ENCODE measurements around the gene GNAT3. TPM values are rescaled to one million over a fixed set of nuclear protein-coding genes. Genes with fewer than 3 reads are reported as not detected.

The GNAT3 gene
- total and polyA plus RNA-seq, 2 of the 8 experiments (the other 6 are each of a cell fraction or from before 2014, with no cell fraction given) = not detected

GRCh38 chr7:80440883-80441282, 71.0 kb downstream of the GNAT3 start:
- FAIRE-seq (no peak), DNase-seq (ENCODE audit: low read depth in 1 of 2, low spot score in 2 of 2) (no peak)
- Histone ChIP-seq H3K79me1 (ENCODE audit: low read depth, low read length) (no peaks in the 10 kb centered on the region), H4K8ac (ENCODE audit: extremely low read depth, insufficient read depth, low read length) (no peak overlapping the region), H4K20me1 (replicated peaks in 1 of 2; ENCODE audit: control insufficient read depth in 1 of 2, insufficient read depth in 2 of 2, low read length in 2 of 2) (no peaks in the 10 kb centered on the region), H3K4ac (replicated peaks; ENCODE audit: insufficient read length, low read depth, low read length) (no peak overlapping the region), H3K36me3 (ENCODE audit: control insufficient read depth in 2 of 4, insufficient read depth in 4 of 4, low read length in 3 of 4) (no peaks in the 10 kb centered on the region; a peak in 1 of 8 replicates), H2BK120ac (replicated peaks; ENCODE audit: low read depth, low read length) (no peak overlapping the region), H3K14ac (ENCODE audit: insufficient read length) (no peak overlapping the region), H3K4me1 (replicated peaks in 1 of 4; ENCODE audit: control insufficient read depth in 3 of 4, insufficient read depth in 4 of 4, low read length in 3 of 4) (no peaks in the 10 kb centered on the region), H3K9me3 (ENCODE audit: insufficient read depth in 2 of 2, low read depth in 1 of 2, low read length in 1 of 2) (no peaks in the 10 kb centered on the region), H2AFZ (ENCODE audit: low read length) (no peak overlapping the region), H2BK12ac (ENCODE audit: low read depth, low read length) (no peak overlapping the region), H2BK20ac (ENCODE audit: low read length) (no peak overlapping the region), H3K56ac (replicated peaks; ENCODE audit: insufficient read length, low read depth, low read length) (no peak overlapping the region), H3K4me2 (ENCODE audit: insufficient read depth in 1 of 2, low read depth in 2 of 2, low read length in 2 of 2) (no peak overlapping the region), H3K18ac (ENCODE audit: extremely low read depth, low read length) (no peak overlapping the region), H2AK5ac (ENCODE audit: low read depth, low read length) (no peak overlapping the region), H3K4me3 (ENCODE audit: extremely low read depth in 1 of 4, insufficient read depth in 2 of 4, low read depth in 3 of 4, low read length in 4 of 4) (no peak overlapping the region), H3K9ac (replicated peaks in 1 of 4; ENCODE audit: extremely low read depth in 1 of 4, low read depth in 3 of 4, low read length in 3 of 4) (no peak overlapping the region), H4K5ac (ENCODE audit: insufficient read length, low read depth, low read length) (no peak overlapping the region), H2BK5ac (ENCODE audit: low read depth, low read length) (no peak overlapping the region), H3K27me3 (replicated peaks in 1 of 4; ENCODE audit: control insufficient read depth in 3 of 4, extremely low read depth in 1 of 4, insufficient read depth in 3 of 4, low read length in 3 of 4) (no peaks in the 10 kb centered on the region), H3K27ac (ENCODE audit: low read depth, low read length) (no peak overlapping the region), H3K23me2 (ENCODE audit: low read depth, low read length) (no peaks in the 10 kb centered on the region), H3K79me2 (ENCODE audit: control insufficient read depth in 1 of 2, insufficient read depth in 2 of 2, low read length in 2 of 2) (no peaks in the 10 kb centered on the region), H3K23ac (ENCODE audit: insufficient read length) (no peak overlapping the region), H2BK15ac (ENCODE audit: low read length) (no peak overlapping the region), H4K91ac (replicated peaks; ENCODE audit: insufficient read length, low read length) (no peak overlapping the region)
- ChIA-PET CTCF (ENCODE audit: partially characterized antibody) (interaction anchor here (0.6 kb wide), 1 partner anchor 1879 kb away, joined by 3 read pairs; no protein-coding TSS in a partner anchor), POLR2A (ENCODE audit: partially characterized antibody) (no interaction called here)
- 36% methylated on average over 2 of the region's 2 CpGs; no CpG with 5 or more reads in 1 of the 2 experiments for WGBS, 2 experiments (ENCODE audit: extremely low coverage in 1 of 2, insufficient coverage in 1 of 2, insufficient read length in 1 of 2, insufficient replicate concordance in 2 of 2, low coverage in 1 of 2, low lambda C conversion rate in 2 of 2, missing lambda C conversion rate in 1 of 2)
- TF ChIP-seq SP1 (IDR thresholded peaks at IDR 0.05; ENCODE audit: low read depth, low read length) = no peak
- TF ChIP-seq POLR2A (IDR thresholded peaks at IDR 0.05; ENCODE audit: control extremely low read depth in 1 of 2, low read depth in 2 of 2, low read length in 2 of 2) = no peak
- no peak for TF ChIP-seq KDM5A (IDR thresholded peaks at IDR 0.05; ENCODE audit: low read length)

Measured in H1 (cell line).